K562 (cell line): ENCODE measurements around the gene SAMD4A. TPM values are rescaled to one million over a fixed set of nuclear protein-coding genes. Genes with fewer than 3 reads are reported as not detected.

ENCODE experiments used
- ASH1L ChIP-seq: fragments of 450-650 bp; IDR thresholded peaks from 2 replicates; pipeline ENCODE4 v1.6.1; 2018; ENCODE audit warnings: borderline replicate concordance, mild to moderate bottlenecking, low read depth; ENCODE audit not compliant: partially characterized antibody
- CBX1 ChIP-seq: sonication (generic); IDR thresholded peaks from 2 replicates; pipeline ENCODE4 v1.6.1; 2016; ENCODE audit warnings: antibody characterized with exemption, low read depth, mild to moderate bottlenecking
- CCNT2 ChIP-seq: IDR thresholded peaks from 2 replicates; pipeline ENCODE4 v1.6.1; 2011; ENCODE audit warnings: borderline replicate concordance, low read depth, mild to moderate bottlenecking, moderate library complexity, mixed read lengths, low read length; ENCODE audit not compliant: insufficient read length; ENCODE audit errors: extremely low read depth
- CLOCK ChIP-seq: fragments of 250-450 bp; sonication (Bioruptor Pico); IDR thresholded peaks from 2 replicates; pipeline ENCODE4 v1.4.0; 2020; ENCODE audit warnings: mild to moderate bottlenecking, moderate library complexity, borderline replicate concordance
- ETV6 ChIP-seq, 3 experiments: fragments of 150-350 bp in 1 of 3; sonication (generic) in 1 of 3; formaldehyde crosslinking in 1 of 3; IDR thresholded peaks; 2 replicates each; pipeline versions ENCODE4 v1.6.1 to v1.8.0; 2014 to 2022; ENCODE audit warnings: borderline replicate concordance in 2 of 3, low read depth in 2 of 3, antibody characterized with exemption in 1 of 3, low read length in 1 of 3, mild to moderate bottlenecking in 1 of 3, missing genetic modification reagents in 1 of 3
- FOXP1 ChIP-seq: sonication (generic); formaldehyde crosslinking; IDR thresholded peaks from 2 replicates; pipeline ENCODE4 v1.8.0; 2022; ENCODE audit warnings: mild to moderate bottlenecking, missing genetic modification reagents
- HCFC1 ChIP-seq: IDR thresholded peaks from 2 replicates; pipeline ENCODE4 v1.6.1; 2012; ENCODE audit warnings: low read depth, low read length, improper control_type of control experiment
- HMGN3 ChIP-seq: IDR thresholded peaks from 2 replicates; pipeline ENCODE4 v1.6.1; 2011; ENCODE audit warnings: borderline replicate concordance, low read depth, mild to moderate bottlenecking, mixed read lengths, low read length; ENCODE audit not compliant: insufficient read length; ENCODE audit errors: extremely low read depth
- KDM1A ChIP-seq, 2 experiments: fragments of 450-650 bp; IDR thresholded peaks; 2 replicates each; pipeline ENCODE4 v1.6.1; 2016; ENCODE audit warnings: mild to moderate bottlenecking in 2 of 2
- MAZ ChIP-seq, 2 experiments: fragments of 450-650 bp in 1 of 2; sonication (generic) in 1 of 2; formaldehyde crosslinking; IDR thresholded peaks in 1 of 2; conservative IDR thresholded peaks in 1 of 2; 2 replicates each; pipeline versions ENCODE4 v1.4.0 to v1.5.0; 2020; ENCODE audit warnings: mild to moderate bottlenecking in 1 of 2, missing genetic modification reagents in 1 of 2
- MBD2 ChIP-seq: sonication (generic); IDR thresholded peaks from 2 replicates; pipeline ENCODE4 v1.6.1; 2016; ENCODE audit warnings: low read depth, borderline replicate concordance
- NCOA4 ChIP-seq: fragments of 450-650 bp; IDR thresholded peaks from 2 replicates; pipeline ENCODE4 v1.6.1; 2018; ENCODE audit warnings: mild to moderate bottlenecking; ENCODE audit not compliant: partially characterized antibody
- NFE2 ChIP-seq: IDR thresholded peaks from 2 replicates; pipeline ENCODE4 v1.6.1; 2014; ENCODE audit warnings: antibody characterized with exemption, low read depth
- RBM14 ChIP-seq: fragments of 200-400 bp; formaldehyde crosslinking; IDR thresholded peaks from 2 replicates; pipeline ENCODE4 v1.6.1; 2018; ENCODE audit warnings: low read depth, mild to moderate bottlenecking, low read length, moderate library complexity, borderline replicate concordance; ENCODE audit not compliant: insufficient read depth
- STAT5B ChIP-seq: fragments of 250-450 bp; sonication (Bioruptor Pico); IDR thresholded peaks from 2 replicates; pipeline ENCODE4 v1.8.0; 2021; ENCODE audit warnings: mild to moderate bottlenecking, inconsistent platforms
- TCF7 ChIP-seq: sonication (generic); IDR thresholded peaks from 2 replicates; pipeline ENCODE4 v1.6.1; 2016; ENCODE audit warnings: antibody characterized with exemption, borderline replicate concordance
- ZSCAN29 ChIP-seq: fragments of 450-650 bp; IDR thresholded peaks from 2 replicates; pipeline ENCODE4 v1.6.1; 2017
- polyA plus RNA-seq, 8 experiments: library from polyadenylated mRNA; depleted of rRNA in 4 of 8; stranded (reverse) in 5 of 8; unstranded in 3 of 8; fragments of >200 nt; fragmentation: Nextera tagmentation in 2 of 8; fragmentation: Illumina TruSeq in 1 of 8; extraction: Ambion mirVana in 2 of 8; extraction: Trizol in 1 of 8; gene quantifications; 2 replicates each; pipeline versions ENCODE4 v1.2.1 to v1.2.3, GENCODE V29; 2011 to 2014; ENCODE audit warnings: inconsistent platforms in 1 of 8, missing spikeins in 1 of 8
- total RNA-seq, 7 experiments: library from RNA; depleted of rRNA in 6 of 7; stranded (reverse); fragments of >200 nt in 6 of 7; fragmentation: Illumina TruSeq in 2 of 7; extraction: Trizol in 2 of 7; gene quantifications; 2 replicates each; pipeline versions ENCODE4 v1.2.1 to v1.2.3, GENCODE V29; 2011 to 2021; ENCODE audit warnings: low replicate concordance in 1 of 7
- TF ChIP-seq, protein P1 (sequence below), 2 experiments: IDR thresholded peaks; 2 replicates each; pipeline ENCODE4 v1.6.1; 2012; ENCODE audit warnings: improper control_type of control experiment in 2 of 2, low read depth in 2 of 2, low read length in 2 of 2, borderline replicate concordance in 1 of 2
- TF ChIP-seq, protein P2 (sequence below): fragments of 450-650 bp; IDR thresholded peaks from 2 replicates; pipeline ENCODE4 v1.7.1; 2018; ENCODE audit warnings: mild to moderate bottlenecking, low read depth; ENCODE audit not compliant: partially characterized antibody

Gene SAMD4A
- total and polyA plus RNA-seq, 9 of the 15 experiments (the other 6 are each of a cell fraction or from before 2014, with no cell fraction given), result 0.66 to 6.8 (median 3.3) TPM

GRCh38 chr14:54565785-54566409 lies 1.0 kb upstream of the SAMD4A start (continued):
- no peak; a peak in 2 of 4 replicates for TF ChIP-seq MAZ (CRISPR knock-in tag; conservative IDR thresholded peaks at IDR 0.05 in 1 of 2, IDR thresholded peaks at IDR 0.05 in 1 of 2)
- no peak for TF ChIP-seq HMGN3
- TF ChIP-seq ASH1L, result no peak
- peak; percentile 19 for TF ChIP-seq CCNT2
- no peak for TF ChIP-seq KDM1A (IDR thresholded peaks at IDR 0.05)
- no peak for TF ChIP-seq NFE2
- TF ChIP-seq FOXP1 (CRISPR knock-in tag), result no peak
- TF ChIP-seq CLOCK (CRISPR knock-in tag), result no peak
- TF ChIP-seq MBD2, result no peak
- no peak for TF ChIP-seq ETV6 (IDR thresholded peaks at IDR 0.05; ENCODE audit: borderline replicate concordance in 1 of 2, low read depth in 2 of 2, low read length in 1 of 2)
- TF ChIP-seq ETV6 (CRISPR knock-in tag; IDR thresholded peaks at IDR 0.05; ENCODE audit: borderline replicate concordance), result no peak
- peak; percentile 31; the same call in 1 of the 2 replicates for TF ChIP-seq CBX1
- TF ChIP-seq RBM14, result no peak
- no peak; the same call in 1 of the 2 replicates for TF ChIP-seq HCFC1
- no peak for TF ChIP-seq STAT5B
- TF ChIP-seq ZSCAN29, result no peak
- TF ChIP-seq TCF7, result no peak
- TF ChIP-seq NCOA4, result no peak
- TF ChIP-seq, protein P1, sequence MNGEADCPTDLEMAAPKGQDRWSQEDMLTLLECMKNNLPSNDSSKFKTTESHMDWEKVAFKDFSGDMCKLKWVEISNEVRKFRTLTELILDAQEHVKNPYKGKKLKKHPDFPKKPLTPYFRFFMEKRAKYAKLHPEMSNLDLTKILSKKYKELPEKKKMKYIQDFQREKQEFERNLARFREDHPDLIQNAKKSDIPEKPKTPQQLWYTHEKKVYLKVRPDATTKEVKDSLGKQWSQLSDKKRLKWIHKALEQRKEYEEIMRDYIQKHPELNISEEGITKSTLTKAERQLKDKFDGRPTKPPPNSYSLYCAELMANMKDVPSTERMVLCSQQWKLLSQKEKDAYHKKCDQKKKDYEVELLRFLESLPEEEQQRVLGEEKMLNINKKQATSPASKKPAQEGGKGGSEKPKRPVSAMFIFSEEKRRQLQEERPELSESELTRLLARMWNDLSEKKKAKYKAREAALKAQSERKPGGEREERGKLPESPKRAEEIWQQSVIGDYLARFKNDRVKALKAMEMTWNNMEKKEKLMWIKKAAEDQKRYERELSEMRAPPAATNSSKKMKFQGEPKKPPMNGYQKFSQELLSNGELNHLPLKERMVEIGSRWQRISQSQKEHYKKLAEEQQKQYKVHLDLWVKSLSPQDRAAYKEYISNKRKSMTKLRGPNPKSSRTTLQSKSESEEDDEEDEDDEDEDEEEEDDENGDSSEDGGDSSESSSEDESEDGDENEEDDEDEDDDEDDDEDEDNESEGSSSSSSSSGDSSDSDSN (IDR thresholded peaks at IDR 0.05; ENCODE audit: borderline replicate concordance in 1 of 2, low read depth in 2 of 2, low read length in 2 of 2), result peak; percentile 70 to 73; a peak in 2 of 4 replicates
- TF ChIP-seq, protein P2, sequence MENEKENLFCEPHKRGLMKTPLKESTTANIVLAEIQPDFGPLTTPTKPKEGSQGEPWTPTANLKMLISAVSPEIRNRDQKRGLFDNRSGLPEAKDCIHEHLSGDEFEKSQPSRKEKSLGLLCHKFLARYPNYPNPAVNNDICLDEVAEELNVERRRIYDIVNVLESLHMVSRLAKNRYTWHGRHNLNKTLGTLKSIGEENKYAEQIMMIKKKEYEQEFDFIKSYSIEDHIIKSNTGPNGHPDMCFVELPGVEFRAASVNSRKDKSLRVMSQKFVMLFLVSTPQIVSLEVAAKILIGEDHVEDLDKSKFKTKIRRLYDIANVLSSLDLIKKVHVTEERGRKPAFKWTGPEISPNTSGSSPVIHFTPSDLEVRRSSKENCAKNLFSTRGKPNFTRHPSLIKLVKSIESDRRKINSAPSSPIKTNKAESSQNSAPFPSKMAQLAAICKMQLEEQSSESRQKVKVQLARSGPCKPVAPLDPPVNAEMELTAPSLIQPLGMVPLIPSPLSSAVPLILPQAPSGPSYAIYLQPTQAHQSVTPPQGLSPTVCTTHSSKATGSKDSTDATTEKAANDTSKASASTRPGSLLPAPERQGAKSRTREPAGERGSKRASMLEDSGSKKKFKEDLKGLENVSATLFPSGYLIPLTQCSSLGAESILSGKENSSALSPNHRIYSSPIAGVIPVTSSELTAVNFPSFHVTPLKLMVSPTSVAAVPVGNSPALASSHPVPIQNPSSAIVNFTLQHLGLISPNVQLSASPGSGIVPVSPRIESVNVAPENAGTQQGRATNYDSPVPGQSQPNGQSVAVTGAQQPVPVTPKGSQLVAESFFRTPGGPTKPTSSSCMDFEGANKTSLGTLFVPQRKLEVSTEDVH, result no peak
